HL-60 (cell line): ENCODE measurements around the gene ANXA2R.
"Not testable (repeated sequence)": the region's sequence is repeated elsewhere in the genome, so short reads cannot be mapped to it uniquely, and the experiment has no call there.

ENCODE experiments used
- DNase-seq, 2 experiments: peaks; one replicate each; pipeline ENCODE4 v3.0.0-alpha.2; 2010 to 2020; ENCODE audit warnings: low read depth in 1 of 2, low spot score in 1 of 2
- H3K27ac ChIP-seq: fragments of 250-450 bp; sonication (Bioruptor Pico); replicated peaks from 2 replicates; pipeline ENCODE4 v1.5.1; 2020; ENCODE audit warnings: mild to moderate bottlenecking, moderate library complexity
- H3K27me3 ChIP-seq: fragments of 250-450 bp; sonication (Bioruptor Pico); 2 replicates; pipeline ENCODE4 v1.5.1; 2021; ENCODE audit warnings: mild to moderate bottlenecking, moderate library complexity; ENCODE audit not compliant: insufficient read depth, poor library complexity, severe bottlenecking
- H3K4me3 ChIP-seq: replicated peaks from 2 replicates; pipeline ENCODE4 v1.5.1; 2011; ENCODE audit warnings: mild to moderate bottlenecking, control low read depth, low read length; ENCODE audit not compliant: insufficient read depth
- GABPA ChIP-seq: IDR thresholded peaks from 2 replicates; pipeline ENCODE4 v1.6.1; 2012; ENCODE audit warnings: low read depth
- POLR2AphosphoS5 ChIP-seq: IDR thresholded peaks from 2 replicates; pipeline ENCODE4 v1.6.1; 2012; ENCODE audit warnings: low read depth
- SPI1 ChIP-seq: IDR thresholded peaks from 2 replicates; pipeline ENCODE4 v1.6.1; 2012; ENCODE audit warnings: low read depth, mild to moderate bottlenecking, borderline replicate concordance
- TF ChIP-seq, protein P1 (sequence below): IDR thresholded peaks from one replicate; pipeline ENCODE4 v1.5.1; 2011; ENCODE audit warnings: low read length, control low read depth, inconsistent platforms; ENCODE audit not compliant: insufficient read depth
- TF ChIP-seq, protein P2 (sequence below): IDR thresholded peaks from 2 replicates; pipeline ENCODE4 v1.6.1; 2012; ENCODE audit warnings: low read depth; ENCODE audit not compliant: insufficient replicate concordance

ANXA2R gene

DNA sequence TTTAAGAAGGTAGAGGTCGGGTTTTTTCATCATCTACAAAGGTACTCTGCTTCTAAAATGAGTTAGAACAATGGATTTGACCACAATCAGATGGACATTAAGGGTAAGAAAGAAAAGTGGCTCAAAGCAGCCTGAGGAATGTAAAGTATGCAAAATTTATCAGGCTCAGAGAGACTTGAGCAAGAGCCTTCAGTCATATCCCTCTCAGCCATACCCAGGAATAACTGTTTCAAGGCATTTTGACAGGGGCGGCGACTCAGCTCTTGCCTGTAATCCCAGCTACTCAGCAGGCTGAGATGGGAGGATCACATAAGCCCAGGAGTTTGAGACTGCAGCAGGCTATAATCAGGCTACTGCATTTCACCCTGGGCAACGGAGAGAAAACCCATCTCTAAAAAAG lies 38.8 kb upstream of the ANXA2R start:
- TF ChIP-seq GABPA (no peak), POLR2AphosphoS5 (no peak), SPI1 (no peak)
- TF ChIP-seq, protein P1, sequence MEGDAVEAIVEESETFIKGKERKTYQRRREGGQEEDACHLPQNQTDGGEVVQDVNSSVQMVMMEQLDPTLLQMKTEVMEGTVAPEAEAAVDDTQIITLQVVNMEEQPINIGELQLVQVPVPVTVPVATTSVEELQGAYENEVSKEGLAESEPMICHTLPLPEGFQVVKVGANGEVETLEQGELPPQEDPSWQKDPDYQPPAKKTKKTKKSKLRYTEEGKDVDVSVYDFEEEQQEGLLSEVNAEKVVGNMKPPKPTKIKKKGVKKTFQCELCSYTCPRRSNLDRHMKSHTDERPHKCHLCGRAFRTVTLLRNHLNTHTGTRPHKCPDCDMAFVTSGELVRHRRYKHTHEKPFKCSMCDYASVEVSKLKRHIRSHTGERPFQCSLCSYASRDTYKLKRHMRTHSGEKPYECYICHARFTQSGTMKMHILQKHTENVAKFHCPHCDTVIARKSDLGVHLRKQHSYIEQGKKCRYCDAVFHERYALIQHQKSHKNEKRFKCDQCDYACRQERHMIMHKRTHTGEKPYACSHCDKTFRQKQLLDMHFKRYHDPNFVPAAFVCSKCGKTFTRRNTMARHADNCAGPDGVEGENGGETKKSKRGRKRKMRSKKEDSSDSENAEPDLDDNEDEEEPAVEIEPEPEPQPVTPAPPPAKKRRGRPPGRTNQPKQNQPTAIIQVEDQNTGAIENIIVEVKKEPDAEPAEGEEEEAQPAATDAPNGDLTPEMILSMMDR: no peak
- TF ChIP-seq, protein P2, sequence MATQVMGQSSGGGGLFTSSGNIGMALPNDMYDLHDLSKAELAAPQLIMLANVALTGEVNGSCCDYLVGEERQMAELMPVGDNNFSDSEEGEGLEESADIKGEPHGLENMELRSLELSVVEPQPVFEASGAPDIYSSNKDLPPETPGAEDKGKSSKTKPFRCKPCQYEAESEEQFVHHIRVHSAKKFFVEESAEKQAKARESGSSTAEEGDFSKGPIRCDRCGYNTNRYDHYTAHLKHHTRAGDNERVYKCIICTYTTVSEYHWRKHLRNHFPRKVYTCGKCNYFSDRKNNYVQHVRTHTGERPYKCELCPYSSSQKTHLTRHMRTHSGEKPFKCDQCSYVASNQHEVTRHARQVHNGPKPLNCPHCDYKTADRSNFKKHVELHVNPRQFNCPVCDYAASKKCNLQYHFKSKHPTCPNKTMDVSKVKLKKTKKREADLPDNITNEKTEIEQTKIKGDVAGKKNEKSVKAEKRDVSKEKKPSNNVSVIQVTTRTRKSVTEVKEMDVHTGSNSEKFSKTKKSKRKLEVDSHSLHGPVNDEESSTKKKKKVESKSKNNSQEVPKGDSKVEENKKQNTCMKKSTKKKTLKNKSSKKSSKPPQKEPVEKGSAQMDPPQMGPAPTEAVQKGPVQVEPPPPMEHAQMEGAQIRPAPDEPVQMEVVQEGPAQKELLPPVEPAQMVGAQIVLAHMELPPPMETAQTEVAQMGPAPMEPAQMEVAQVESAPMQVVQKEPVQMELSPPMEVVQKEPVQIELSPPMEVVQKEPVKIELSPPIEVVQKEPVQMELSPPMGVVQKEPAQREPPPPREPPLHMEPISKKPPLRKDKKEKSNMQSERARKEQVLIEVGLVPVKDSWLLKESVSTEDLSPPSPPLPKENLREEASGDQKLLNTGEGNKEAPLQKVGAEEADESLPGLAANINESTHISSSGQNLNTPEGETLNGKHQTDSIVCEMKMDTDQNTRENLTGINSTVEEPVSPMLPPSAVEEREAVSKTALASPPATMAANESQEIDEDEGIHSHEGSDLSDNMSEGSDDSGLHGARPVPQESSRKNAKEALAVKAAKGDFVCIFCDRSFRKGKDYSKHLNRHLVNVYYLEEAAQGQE: no peak
- Histone ChIP-seq H3K4me3 (no peak overlapping the region), H3K27ac (no peak overlapping the region), H3K27me3 (no peaks in the 10 kb centered on the region)
- DNase-seq: no peak

DNA sequence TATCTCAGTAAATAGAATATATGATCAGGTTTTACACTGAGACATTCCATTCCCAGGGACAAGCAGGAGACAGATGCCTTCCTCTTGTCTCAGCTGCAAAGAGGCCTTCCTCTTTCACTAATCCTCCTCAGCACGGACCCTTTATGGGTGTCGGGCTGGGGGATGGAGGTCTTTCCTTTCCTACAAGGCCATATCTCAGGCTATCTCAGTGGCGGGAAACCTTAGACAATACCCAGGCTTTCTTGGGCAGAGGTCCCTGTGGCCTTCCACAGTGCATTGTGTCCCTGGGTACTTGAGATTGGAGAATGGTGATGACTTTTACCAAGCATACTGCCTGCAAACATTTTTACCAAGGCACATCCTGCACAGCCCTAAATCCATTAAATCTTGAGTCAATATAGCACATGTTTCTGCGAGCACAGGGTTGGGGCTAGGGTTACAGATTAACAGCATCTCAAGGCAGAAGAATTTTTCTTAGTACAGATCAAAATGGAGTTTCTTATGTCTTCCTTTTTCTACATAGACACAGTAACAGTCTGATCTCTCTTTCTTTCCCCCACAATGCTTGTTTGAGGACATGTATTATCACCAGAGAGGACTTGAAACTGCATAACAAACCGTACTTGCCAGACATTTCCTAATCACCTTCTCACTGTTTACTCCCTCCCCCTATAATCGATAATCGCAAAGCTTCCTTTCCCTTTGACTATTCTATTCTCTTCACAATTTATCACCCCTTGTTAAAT lies 37.5 kb upstream of the ANXA2R start:
- not testable (repeated sequence) for DNase-seq, H3K4me3 ChIP-seq, H3K27me3 ChIP-seq, H3K27ac ChIP-seq

DNA sequence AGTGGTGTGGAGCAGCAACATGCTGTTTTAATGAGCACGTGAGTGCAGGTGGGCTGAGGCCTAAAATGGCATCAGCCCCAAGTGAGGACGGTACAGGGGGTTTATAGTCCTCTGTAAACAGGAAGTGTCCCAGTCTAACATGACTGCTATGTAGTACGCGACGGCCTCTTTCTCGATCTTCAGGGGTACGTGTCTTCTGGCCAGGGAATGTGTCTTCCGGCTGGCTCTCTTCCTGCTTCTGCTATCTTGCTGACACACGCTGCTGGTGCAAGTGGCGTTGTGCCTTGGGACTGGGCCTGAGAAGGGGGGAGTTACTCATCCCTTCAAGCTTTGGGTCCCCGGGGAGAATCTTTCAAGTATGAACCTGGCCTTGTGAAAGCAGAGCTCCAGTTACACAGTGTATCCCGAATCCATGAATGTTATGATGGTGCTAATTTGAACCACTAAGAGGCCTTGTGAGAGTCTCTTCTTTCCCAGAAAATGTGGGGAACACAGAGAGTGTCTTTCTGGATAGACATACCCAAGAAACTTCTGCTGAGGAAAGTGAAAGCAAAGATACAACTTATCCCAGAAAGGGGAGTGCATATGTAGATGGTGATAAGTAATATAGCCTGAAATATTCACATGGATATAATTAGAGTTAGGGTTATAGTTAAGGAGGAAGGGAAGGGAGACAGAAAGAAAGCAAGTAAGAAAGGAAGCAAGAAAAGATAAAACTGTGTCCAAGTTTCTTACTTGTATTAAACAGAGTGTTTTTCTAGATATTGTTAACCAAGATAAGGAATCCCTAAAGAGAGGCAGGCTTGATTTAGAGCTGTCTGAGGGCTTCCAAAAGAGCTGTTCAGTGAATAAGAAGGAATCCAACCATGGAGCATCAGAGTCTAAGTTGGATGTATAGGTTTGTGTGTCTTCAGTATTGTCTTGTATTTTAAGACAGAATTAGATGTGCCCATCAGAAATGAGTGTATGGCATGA lies 35.5 kb upstream of the ANXA2R start:
- TF ChIP-seq SPI1 (no peak), POLR2AphosphoS5 (no peak)
- Histone ChIP-seq H3K4me3 (no peak overlapping the region), H3K27ac (no peak overlapping the region), H3K27me3 (no peaks in the 10 kb centered on the region)
- DNase-seq: no peak

DNA sequence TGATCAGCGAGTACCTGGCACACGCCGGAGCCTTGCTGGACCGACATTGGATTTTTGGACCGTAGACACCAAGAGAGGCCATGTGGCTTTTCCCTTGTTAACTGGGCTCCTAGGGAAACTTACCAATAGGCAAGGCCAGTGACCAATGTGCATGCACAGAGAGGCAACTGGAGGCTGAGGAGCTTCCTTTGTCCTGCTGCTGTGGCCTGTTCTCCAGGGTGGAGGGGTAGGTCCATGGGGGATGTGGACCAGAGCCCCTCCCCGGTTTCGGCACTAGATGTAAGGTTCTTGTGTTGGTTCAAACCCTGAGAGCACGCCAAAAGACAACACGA lies 34.8 kb upstream of the ANXA2R start:
- no peak overlapping the region for H3K4me3 ChIP-seq
- TF ChIP-seq POLR2AphosphoS5 (no peak), GABPA (no peak), SPI1 (no peak)
- TF ChIP-seq, protein P1: no peak
- TF ChIP-seq, protein P2: no peak
- no peak for DNase-seq
- H3K27ac ChIP-seq: no peak overlapping the region
- H3K27me3 ChIP-seq: no peaks in the 10 kb centered on the region
